Activated naive CD4-positive, alpha-beta T cell treated with anti-CD3 and anti-CD28 coated beads, Interleukin-2, amount 50 U/mL, for 24 hours (primary cell): ENCODE measurements around the gene TCTN2.

ENCODE experiments used
- H3K27ac Mint-ChIP-seq: one replicate; pipeline ENCODE4 v1.8.0; 2021; ENCODE audit warnings: mild to moderate bottlenecking, mixed read lengths
- H3K27me3 Mint-ChIP-seq: one replicate; pipeline ENCODE4 v1.8.0; 2021; ENCODE audit warnings: mixed read lengths
- H3K36me3 Mint-ChIP-seq: one replicate; pipeline ENCODE4 v1.8.0; 2021; ENCODE audit warnings: mixed read lengths
- H3K4me1 Mint-ChIP-seq: one replicate; pipeline ENCODE4 v1.8.0; 2021; ENCODE audit warnings: mixed read lengths
- H3K4me3 Mint-ChIP-seq: one replicate; pipeline ENCODE4 v1.8.0; 2021; ENCODE audit warnings: mild to moderate bottlenecking, mixed read lengths
- H3K9me3 Mint-ChIP-seq: one replicate; pipeline ENCODE4 v1.8.0; 2021; ENCODE audit warnings: mixed read lengths

TCTN2 gene

GRCh38 chr12:123717350-123717749 is 46.4 kb downstream of the TCTN2 start:
- Mint-ChIP-seq H3K4me3 (no peak overlapping the region), H3K27me3 (no peaks in the 10 kb centered on the region), H3K4me1 (peaks cover 36% of the 10 kb centered on the region), H3K9me3 (no peaks in the 10 kb centered on the region), H3K36me3 (peaks cover 4% of the 10 kb centered on the region), H3K27ac (no peak overlapping the region)

DNA sequence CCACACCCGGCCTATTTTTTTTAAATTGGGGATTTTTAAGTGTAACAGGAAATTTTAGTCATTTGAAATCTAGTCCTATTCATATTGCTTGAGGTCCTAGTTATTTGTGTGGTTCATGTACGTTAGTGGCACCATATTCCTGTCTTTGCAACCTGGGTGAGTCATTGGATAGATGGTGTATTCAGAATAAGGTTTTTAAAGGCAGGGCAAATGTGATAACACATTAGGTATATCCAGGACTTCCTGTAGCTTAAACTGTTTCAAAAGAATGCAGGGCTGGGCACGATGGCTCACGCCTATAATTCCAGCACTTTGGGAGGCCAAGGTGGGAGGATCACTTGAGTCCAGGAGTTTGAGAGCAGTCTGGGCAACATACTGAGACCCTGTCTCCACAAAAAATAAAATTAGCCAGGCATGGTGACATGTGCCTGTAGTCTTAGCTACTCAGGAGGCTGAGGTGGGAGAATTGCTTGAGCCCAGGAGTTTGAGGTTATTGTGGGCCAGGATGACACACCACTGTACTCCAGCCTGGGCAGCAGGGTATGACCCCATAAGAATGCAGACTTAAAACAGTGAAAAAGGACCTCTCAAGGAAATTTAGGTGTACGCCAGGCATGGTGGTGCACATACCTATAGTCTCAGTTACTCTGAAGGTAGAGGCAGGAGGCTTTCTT is 49.4 kb downstream of the TCTN2 start:
- Mint-ChIP-seq H3K36me3 (peaks cover 1% of the 10 kb centered on the region), H3K4me3 (no peak overlapping the region), H3K27ac (no peak overlapping the region), H3K4me1 (peaks cover 19% of the 10 kb centered on the region), H3K9me3 (no peaks in the 10 kb centered on the region), H3K27me3 (no peaks in the 10 kb centered on the region)

DNA sequence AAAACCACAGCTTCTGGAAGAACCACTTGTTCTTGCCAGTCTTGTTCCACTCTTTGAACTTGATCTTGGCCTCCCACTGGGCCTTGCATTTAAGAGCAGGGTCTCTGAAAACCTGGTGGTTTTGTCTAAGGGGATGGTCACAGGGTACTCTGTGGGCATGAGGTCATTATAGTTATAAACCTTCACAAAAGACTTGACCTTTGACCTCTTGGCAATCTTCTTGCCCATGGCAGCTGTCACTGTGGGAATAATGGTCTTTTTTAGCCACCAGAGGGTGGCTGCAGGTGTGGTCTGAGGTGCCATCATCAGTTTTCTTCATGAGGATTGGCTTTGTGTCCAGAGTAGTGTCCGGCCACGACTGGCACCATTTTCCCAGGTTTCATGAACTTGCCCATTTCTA is 50.3 kb downstream of the TCTN2 start:
- no peaks in the 10 kb centered on the region for H3K27me3 Mint-ChIP-seq
- no peaks in the 10 kb centered on the region for H3K9me3 Mint-ChIP-seq
- H3K27ac Mint-ChIP-seq = no peak overlapping the region
- H3K4me3 Mint-ChIP-seq = no peak overlapping the region
- peaks cover 1% of the 10 kb centered on the region for H3K36me3 Mint-ChIP-seq
- H3K4me1 Mint-ChIP-seq = peaks cover 16% of the 10 kb centered on the region

GRCh38 chr12:123723011-123723410 is 52.1 kb downstream of the TCTN2 start:
- Mint-ChIP-seq H3K36me3 (peaks cover 8% of the 10 kb centered on the region), H3K9me3 (no peaks in the 10 kb centered on the region), H3K4me3 (no peak overlapping the region), H3K4me1 (peaks cover 12% of the 10 kb centered on the region), H3K27me3 (no peaks in the 10 kb centered on the region), H3K27ac (no peak overlapping the region)

DNA sequence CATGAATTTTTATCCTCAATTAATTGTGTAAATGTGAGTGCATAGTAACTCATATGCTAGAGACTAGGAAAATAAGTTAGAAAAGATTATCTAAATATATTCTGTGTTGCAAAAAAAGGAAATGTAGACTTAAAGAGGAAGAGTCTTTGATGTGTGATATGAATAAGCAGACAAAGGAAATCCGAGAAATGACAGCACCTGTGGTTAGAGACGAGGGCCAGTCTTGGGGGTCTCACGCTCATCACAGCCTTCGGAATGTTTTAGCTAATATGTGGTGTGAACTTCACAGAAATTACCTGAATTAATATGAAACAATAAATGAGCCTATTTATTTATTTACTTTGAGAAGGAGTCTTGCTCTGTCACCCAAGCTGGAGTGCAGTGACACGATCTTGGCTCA is 52.9 kb downstream of the TCTN2 start:
- H3K27me3 Mint-ChIP-seq = no peaks in the 10 kb centered on the region
- H3K27ac Mint-ChIP-seq = peak overlapping the region; percentile 17
- H3K4me1 Mint-ChIP-seq = peaks cover 12% of the 10 kb centered on the region
- peak overlapping the region; percentile 11 for H3K4me3 Mint-ChIP-seq
- no peaks in the 10 kb centered on the region for H3K9me3 Mint-ChIP-seq
- peaks cover 11% of the 10 kb centered on the region for H3K36me3 Mint-ChIP-seq

GRCh38 chr12:123726244-123726643 is 55.3 kb downstream of the TCTN2 start:
- H3K9me3 Mint-ChIP-seq = no peaks in the 10 kb centered on the region
- H3K4me3 Mint-ChIP-seq = no peak overlapping the region
- no peak overlapping the region for H3K27ac Mint-ChIP-seq
- H3K36me3 Mint-ChIP-seq = peaks cover 13% of the 10 kb centered on the region
- H3K4me1 Mint-ChIP-seq = peaks cover 9% of the 10 kb centered on the region
- H3K27me3 Mint-ChIP-seq = no peaks in the 10 kb centered on the region

GRCh38 chr12:123726962-123727361 is 56.0 kb downstream of the TCTN2 start:
- H3K36me3 Mint-ChIP-seq = peaks cover 15% of the 10 kb centered on the region
- H3K4me1 Mint-ChIP-seq = peaks cover 9% of the 10 kb centered on the region
- H3K27ac Mint-ChIP-seq = no peak overlapping the region
- H3K4me3 Mint-ChIP-seq = no peak overlapping the region
- no peaks in the 10 kb centered on the region for H3K27me3 Mint-ChIP-seq
- H3K9me3 Mint-ChIP-seq = no peaks in the 10 kb centered on the region

GRCh38 chr12:123727878-123728277 is 57.0 kb downstream of the TCTN2 start:
- no peak overlapping the region for H3K4me3 Mint-ChIP-seq
- H3K27ac Mint-ChIP-seq = no peak overlapping the region
- H3K27me3 Mint-ChIP-seq = no peaks in the 10 kb centered on the region
- peaks cover 7% of the 10 kb centered on the region for H3K4me1 Mint-ChIP-seq
- H3K36me3 Mint-ChIP-seq = peaks cover 19% of the 10 kb centered on the region
- H3K9me3 Mint-ChIP-seq = no peaks in the 10 kb centered on the region

GRCh38 chr12:123731596-123731995 is 60.7 kb downstream of the TCTN2 start:
- Mint-ChIP-seq H3K9me3 (no peaks in the 10 kb centered on the region), H3K36me3 (peaks cover 32% of the 10 kb centered on the region), H3K4me1 (no peaks in the 10 kb centered on the region), H3K27me3 (no peaks in the 10 kb centered on the region), H3K27ac (no peak overlapping the region), H3K4me3 (no peak overlapping the region)

- H3K27me3 Mint-ChIP-seq = no peaks in the 10 kb centered on the region
- H3K4me3 Mint-ChIP-seq = no peak overlapping the region
- peaks cover 34% of the 10 kb centered on the region for H3K36me3 Mint-ChIP-seq
- H3K27ac Mint-ChIP-seq = peak overlapping the region; percentile 36
- no peaks in the 10 kb centered on the region for H3K9me3 Mint-ChIP-seq
- no peaks in the 10 kb centered on the region for H3K4me1 Mint-ChIP-seq
These were observed 61.3 kb downstream of the TCTN2 start for GRCh38 chr12:123732251-123732650.

- Mint-ChIP-seq H3K4me1 (no peaks in the 10 kb centered on the region), H3K36me3 (peaks cover 29% of the 10 kb centered on the region), H3K27ac (no peak overlapping the region), H3K9me3 (no peaks in the 10 kb centered on the region), H3K27me3 (no peaks in the 10 kb centered on the region), H3K4me3 (no peak overlapping the region)
These were observed 62.3 kb downstream of the TCTN2 start for GRCh38 chr12:123733229-123733628.

GRCh38 chr12:123734268-123734667 is 63.4 kb downstream of the TCTN2 start:
- Mint-ChIP-seq H3K9me3 (no peaks in the 10 kb centered on the region), H3K27ac (no peak overlapping the region), H3K4me3 (no peak overlapping the region), H3K27me3 (no peaks in the 10 kb centered on the region), H3K4me1 (no peaks in the 10 kb centered on the region), H3K36me3 (peaks cover 32% of the 10 kb centered on the region)

GRCh38 chr12:123741937-123742572 is 71.1 kb downstream of the TCTN2 start:
- Mint-ChIP-seq H3K27ac (peak overlapping the region; percentile 17), H3K36me3 (peaks cover 33% of the 10 kb centered on the region), H3K27me3 (no peaks in the 10 kb centered on the region), H3K4me1 (peaks cover 23% of the 10 kb centered on the region), H3K9me3 (no peaks in the 10 kb centered on the region), H3K4me3 (no peak overlapping the region)

GRCh38 chr12:123743002-123743401 is 72.1 kb downstream of the TCTN2 start:
- Mint-ChIP-seq H3K9me3 (no peaks in the 10 kb centered on the region), H3K4me3 (peak overlapping the region; percentile 44), H3K36me3 (peaks cover 33% of the 10 kb centered on the region), H3K27me3 (no peaks in the 10 kb centered on the region), H3K4me1 (peaks cover 31% of the 10 kb centered on the region), H3K27ac (peak overlapping the region; percentile 92)

DNA sequence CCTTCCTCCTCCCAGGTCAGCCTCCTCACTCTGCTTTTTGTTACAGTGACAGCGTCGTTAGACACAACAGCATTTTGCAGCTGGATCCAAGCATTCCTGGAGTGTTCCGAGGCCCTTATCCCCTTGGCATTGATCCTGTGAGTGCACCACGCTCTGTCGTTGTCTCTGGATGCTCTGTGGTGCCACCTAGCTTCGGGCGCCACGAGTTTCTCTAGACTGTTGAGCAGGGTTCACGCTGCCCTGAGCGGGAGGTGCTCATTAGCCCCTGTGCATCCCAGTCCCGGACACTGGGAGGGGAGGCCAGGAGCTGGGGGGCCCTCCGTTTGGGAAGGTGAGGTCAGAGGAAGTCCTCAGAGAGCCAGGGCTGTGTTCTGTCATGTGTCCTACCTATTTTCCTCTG is 73.9 kb downstream of the TCTN2 start:
- peaks cover 36% of the 10 kb centered on the region for H3K4me1 Mint-ChIP-seq
- no peaks in the 10 kb centered on the region for H3K9me3 Mint-ChIP-seq
- no peaks in the 10 kb centered on the region for H3K27me3 Mint-ChIP-seq
- H3K36me3 Mint-ChIP-seq = peaks cover 26% of the 10 kb centered on the region
- H3K27ac Mint-ChIP-seq = no peak overlapping the region
- H3K4me3 Mint-ChIP-seq = no peak overlapping the region

DNA sequence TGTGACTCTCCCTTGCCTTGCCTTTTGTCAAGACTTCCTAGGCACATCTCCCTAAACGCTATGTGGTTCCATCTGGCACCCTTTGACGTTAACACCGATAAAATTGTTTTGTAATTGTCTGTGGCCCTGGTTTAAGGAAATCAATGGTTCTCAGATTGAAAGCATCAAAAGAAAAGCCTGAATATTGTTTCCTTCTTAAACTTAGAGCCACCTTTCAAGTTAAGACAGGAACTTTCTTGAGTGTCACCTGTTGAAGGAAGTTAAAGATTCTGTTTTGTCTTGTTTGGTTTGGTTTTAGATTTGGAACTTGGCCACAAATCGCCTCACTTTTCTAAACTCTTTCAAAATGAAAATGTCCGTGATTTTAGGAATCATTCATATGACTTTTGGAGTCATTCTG is 76.4 kb downstream of the TCTN2 start:
- no peaks in the 10 kb centered on the region for H3K27me3 Mint-ChIP-seq
- no peaks in the 10 kb centered on the region for H3K9me3 Mint-ChIP-seq
- H3K4me1 Mint-ChIP-seq = peaks cover 29% of the 10 kb centered on the region
- peak overlapping the region; percentile 73 for H3K27ac Mint-ChIP-seq
- H3K4me3 Mint-ChIP-seq = no peak overlapping the region
- peaks cover 17% of the 10 kb centered on the region for H3K36me3 Mint-ChIP-seq

GRCh38 chr12:123748161-123748560 is 77.2 kb downstream of the TCTN2 start:
- Mint-ChIP-seq H3K4me3 (no peak overlapping the region), H3K9me3 (no peaks in the 10 kb centered on the region), H3K27me3 (no peaks in the 10 kb centered on the region), H3K4me1 (peaks cover 20% of the 10 kb centered on the region), H3K27ac (no peak overlapping the region), H3K36me3 (peaks cover 14% of the 10 kb centered on the region)
